ENCODE measurements around the gene GATAD2A.

GATAD2A gene

DNA sequence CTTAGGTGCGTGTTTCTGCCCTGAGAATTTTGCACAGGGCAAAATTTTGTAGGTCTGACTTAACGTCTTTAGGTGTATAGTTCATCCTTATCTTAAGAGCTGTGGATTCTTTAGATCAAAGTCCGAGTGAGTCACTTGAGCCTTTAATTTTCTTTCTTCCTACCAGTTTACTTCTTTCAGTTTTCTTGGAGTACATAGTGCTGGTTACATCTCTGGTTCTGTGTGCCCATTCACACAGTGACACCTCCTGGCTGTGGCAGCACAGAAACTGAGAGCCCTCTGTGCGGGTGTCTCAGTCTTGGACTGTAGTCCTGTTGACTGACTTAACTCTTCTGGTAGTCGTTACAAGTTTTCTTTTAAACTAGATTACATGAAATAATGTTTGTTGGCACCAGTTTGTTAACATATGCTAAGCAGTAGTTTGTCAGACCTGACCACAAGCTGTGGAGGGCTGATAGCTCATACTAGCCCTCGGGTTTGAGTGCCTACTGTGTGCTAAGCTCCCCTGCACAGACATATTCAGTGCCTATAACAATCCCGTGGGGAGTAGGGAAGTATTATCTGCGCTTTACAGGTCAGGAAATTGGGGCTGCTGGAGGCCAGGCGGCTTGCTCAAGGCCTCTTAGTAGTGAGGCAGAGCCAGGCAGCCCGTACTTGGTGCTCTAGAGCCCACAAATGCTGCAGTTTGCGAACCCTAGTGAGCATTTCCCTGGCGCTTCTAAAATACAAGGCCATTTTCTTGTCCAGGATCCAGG is 1.6 kb downstream of the GATAD2A start:
- TF ChIP-seq, protein P1, sequence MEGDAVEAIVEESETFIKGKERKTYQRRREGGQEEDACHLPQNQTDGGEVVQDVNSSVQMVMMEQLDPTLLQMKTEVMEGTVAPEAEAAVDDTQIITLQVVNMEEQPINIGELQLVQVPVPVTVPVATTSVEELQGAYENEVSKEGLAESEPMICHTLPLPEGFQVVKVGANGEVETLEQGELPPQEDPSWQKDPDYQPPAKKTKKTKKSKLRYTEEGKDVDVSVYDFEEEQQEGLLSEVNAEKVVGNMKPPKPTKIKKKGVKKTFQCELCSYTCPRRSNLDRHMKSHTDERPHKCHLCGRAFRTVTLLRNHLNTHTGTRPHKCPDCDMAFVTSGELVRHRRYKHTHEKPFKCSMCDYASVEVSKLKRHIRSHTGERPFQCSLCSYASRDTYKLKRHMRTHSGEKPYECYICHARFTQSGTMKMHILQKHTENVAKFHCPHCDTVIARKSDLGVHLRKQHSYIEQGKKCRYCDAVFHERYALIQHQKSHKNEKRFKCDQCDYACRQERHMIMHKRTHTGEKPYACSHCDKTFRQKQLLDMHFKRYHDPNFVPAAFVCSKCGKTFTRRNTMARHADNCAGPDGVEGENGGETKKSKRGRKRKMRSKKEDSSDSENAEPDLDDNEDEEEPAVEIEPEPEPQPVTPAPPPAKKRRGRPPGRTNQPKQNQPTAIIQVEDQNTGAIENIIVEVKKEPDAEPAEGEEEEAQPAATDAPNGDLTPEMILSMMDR (IDR thresholded peaks at IDR 0.05; ENCODE audit: low read depth, low read length) = peak; percentile 33
- peak; percentile 61 to 63 for DNase-seq (ENCODE audit: low read depth in 2 of 2)
- peak overlapping the region; percentile 67 to 77 for H3K4me3 ChIP-seq (replicated peaks in 1 of 2; ENCODE audit: low read depth in 2 of 2, low read length in 2 of 2)

DNA sequence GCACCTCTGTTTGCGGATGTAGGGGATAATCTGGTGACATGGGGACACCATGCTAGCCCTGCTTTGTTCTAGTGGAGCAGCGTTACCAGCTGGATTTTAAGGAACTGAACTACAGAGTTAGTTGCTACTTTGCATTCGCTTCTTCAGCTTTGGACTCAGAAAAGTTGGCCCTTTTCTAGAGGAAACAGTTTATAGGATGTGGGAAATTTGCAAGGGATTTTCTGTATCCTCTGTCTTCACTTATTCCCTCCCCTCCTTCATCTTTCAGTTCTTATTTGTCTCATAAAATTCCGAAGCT is 2.1 kb downstream of the GATAD2A start:
- peak overlapping the region in 1 of 2 donors; percentile 77 for H3K4me3 ChIP-seq (replicated peaks in 1 of 2; ENCODE audit: low read depth in 2 of 2, low read length in 2 of 2)
- DNase-seq (ENCODE audit: low read depth in 2 of 2) = no peak
- TF ChIP-seq, protein P1 (IDR thresholded peaks at IDR 0.05; ENCODE audit: low read depth, low read length) = no peak

DNA sequence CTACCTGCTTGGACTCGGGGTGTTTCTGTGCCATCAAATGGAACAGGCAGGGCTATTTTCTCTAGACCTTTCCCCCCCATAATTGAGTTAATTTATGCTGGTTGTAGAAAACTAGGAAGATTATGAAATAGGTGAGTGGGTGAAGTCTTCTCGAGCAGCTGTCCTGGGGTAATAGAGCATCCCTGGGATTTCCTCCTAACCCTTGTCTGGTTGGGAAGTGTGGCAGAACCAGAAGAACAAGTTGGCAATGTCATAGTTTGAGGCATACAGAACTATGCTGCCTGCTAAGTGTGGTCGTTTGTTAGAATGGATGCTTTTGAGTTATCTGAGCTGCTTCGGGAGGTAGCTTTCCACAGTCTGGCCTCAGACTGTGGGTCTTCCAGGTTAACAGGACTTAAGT is 3.7 kb downstream of the GATAD2A start:
- H3K4me3 ChIP-seq (replicated peaks in 1 of 2; ENCODE audit: low read depth in 2 of 2, low read length in 2 of 2) = no peak overlapping the region
- TF ChIP-seq, protein P1 (IDR thresholded peaks at IDR 0.05; ENCODE audit: low read depth, low read length) = no peak

DNA sequence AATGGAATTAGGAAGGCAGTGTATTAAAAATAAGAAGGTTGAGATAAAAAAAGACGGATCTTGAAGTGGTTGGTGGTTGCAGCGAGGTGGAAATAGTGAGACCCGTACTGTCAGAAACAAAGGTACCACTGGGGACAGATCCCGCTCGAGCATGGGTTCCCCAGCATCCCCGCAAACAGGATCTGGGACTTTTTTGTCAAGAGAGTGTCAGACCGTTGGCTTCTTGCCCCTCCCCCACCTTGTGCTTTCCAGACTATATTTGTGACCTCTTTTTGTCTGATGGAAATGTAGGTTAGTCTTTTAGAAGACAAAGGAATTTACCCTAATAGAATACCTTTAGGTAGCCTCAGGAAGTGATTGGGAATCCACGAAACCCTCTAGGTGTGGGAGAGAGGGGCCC is 4.2 kb downstream of the GATAD2A start:
- no peak overlapping the region for H3K4me3 ChIP-seq (replicated peaks in 1 of 2; ENCODE audit: low read depth in 2 of 2, low read length in 2 of 2)
- DNase-seq (ENCODE audit: low read depth in 2 of 2) = no peak
- TF ChIP-seq, protein P1 (IDR thresholded peaks at IDR 0.05; ENCODE audit: low read depth, low read length) = no peak

More for the DNA sequence above, 3.7 kb downstream of the GATAD2A start:
- DNase-seq (ENCODE audit: low read depth in 2 of 2) = no peak

DNA sequence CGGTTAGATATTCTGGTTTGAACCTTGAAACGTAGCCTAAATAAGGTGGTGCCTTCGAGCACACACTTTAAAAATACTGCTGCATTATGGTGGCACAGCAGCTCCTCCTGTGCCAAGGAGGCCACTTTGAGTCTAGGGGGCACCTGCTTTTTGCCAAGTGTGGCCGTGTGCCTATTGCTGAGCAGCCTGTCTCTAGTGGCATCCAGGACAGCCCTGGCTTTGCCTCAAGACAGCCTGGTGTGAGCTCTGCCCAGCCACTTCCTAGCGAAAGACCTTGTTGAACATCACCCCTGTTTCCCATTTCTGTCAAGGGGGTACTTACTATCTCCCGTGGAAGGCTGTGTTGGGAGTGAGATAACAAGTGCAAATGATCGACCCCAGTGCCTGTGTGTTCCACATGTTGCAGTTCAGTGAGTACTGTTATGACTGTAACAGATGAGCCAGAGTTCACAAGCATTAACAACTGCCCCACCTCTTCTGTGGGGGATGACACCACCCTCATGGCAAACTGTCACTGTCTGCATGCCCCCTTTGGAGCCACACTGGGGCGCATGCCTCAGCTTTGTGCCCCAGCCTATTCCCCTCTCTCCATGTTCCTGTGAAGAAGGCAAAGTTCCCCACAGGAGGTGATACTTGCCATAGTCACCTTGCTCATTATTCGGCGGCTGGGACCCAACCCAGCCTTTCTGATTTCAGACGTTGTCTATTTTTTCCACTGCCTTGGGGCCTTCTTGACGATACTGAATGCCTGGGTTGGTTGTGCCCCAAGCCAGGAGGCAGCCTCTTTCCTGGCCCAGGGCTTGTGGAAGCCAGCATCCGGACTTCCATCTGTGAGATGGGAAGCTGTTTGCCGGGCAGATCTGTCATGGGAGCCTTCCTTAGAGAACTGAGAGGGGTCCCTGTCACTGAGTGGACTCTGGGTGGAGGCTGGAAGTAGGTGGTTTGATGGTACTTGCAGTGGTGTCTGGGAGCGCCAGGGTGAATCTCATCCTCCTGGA is 5.4 kb downstream of the GATAD2A start:
- no peak for DNase-seq (ENCODE audit: low read depth in 2 of 2)
- H3K4me3 ChIP-seq (replicated peaks in 1 of 2; ENCODE audit: low read depth in 2 of 2, low read length in 2 of 2) = no peak overlapping the region
- TF ChIP-seq, protein P1 (IDR thresholded peaks at IDR 0.05; ENCODE audit: low read depth, low read length) = no peak

DNA sequence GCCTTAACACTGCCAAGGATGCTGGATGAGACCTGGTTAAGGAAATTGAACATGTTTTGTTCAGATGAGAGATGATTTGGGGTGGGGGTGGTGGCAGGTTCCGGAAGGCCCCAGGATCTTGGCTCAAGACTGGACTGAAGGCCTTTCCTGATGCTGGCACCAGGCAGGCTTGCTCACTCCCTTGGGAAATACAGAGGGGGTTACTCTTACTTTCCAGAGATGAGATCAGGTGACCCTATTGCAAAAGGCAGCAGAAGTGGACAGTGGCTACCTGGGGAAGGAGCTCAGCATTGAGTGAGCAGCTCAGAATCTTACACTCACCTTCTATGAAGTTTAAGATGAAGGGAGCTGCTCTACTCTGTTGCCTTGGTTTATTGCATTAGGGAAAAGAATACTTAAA is 10.8 kb downstream of the GATAD2A start:
- TF ChIP-seq, protein P1 (IDR thresholded peaks at IDR 0.05; ENCODE audit: low read depth, low read length) = no peak
- peak; percentile 32 to 56 for DNase-seq (ENCODE audit: low read depth in 2 of 2)
- no peak overlapping the region for H3K4me3 ChIP-seq (replicated peaks in 1 of 2; ENCODE audit: low read depth in 2 of 2, low read length in 2 of 2)

All from cardiac fibroblast (primary cell).